MM.1S (cell line): Measurements from ENCODE around the gene CBARP.

ENCODE experiments used
- CTCF ChIP-seq: fragments of 300-600 bp; sonication (generic); IDR thresholded peaks from 2 replicates; pipeline ENCODE4 v1.5.1; 2016; ENCODE audit warnings: antibody characterized with exemption, low read length, mixed read lengths
- EZH2 ChIP-seq: fragments of 300-600 bp; sonication (generic); optimal IDR thresholded peaks from 2 replicates; pipeline ENCODE3; 2017; ENCODE audit warnings: low read depth, mild to moderate bottlenecking, antibody characterized with exemption, low read length, mixed read lengths
- EZH2phosphoT487 ChIP-seq: fragments of 300-600 bp; sonication (generic); IDR thresholded peaks from 2 replicates; pipeline ENCODE4 v1.6.1; 2018; ENCODE audit warnings: antibody characterized with exemption, low read length

DNA sequence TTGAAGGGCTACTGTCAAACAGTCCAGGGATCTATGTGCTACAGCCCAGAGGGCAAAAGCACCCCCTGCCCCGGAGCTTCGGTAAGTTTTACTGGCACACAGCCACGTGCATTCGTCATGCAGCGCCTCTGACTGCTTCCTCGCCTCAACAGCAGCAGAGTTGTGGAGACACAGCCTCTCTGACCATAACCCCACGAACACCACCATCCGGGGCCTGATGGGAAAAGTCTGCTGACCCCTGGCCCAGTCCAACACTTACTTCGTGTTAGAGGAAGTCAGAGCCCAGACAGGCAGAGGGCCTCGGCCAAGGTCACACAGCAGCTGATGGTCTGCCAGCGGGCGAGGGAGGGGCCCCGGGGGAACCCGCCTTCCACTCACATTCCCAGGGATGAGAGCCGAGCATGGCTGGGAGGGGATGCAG lies 5.1 kb downstream of the CBARP start:
- TF ChIP-seq CTCF (no peak), EZH2 (no peak), EZH2phosphoT487 (no peak)
